CD4-positive, alpha-beta T cell treated with Interleukin-1 beta for 1 hour (primary cell): ENCODE measurements around the gene GFM2.
A peak's percentile ranks its signal among the peaks of the same experiment; 100 is the strongest.
"Not testable (repeated sequence)": the region's sequence is repeated elsewhere in the genome, so short reads cannot be mapped to it uniquely, and the experiment has no call there.

ENCODE experiments used
- DNase-seq, 2 donors: peaks; one replicate each; pipeline ENCODE4 v3.0.0-alpha.2; 2020 to 2022

The GFM2 gene

GRCh38 chr5:74766849-74767578 lies at the start of gene GFM2, which contains the start of gene NSA2:
TSS of gene GFM2 (minus strand) at chr5:74767117. CDS start at chr5:74763742, 3,375 bp downstream.
TSS of gene NSA2 (plus strand) at chr5:74767249. CDS start at chr5:74767361, 112 bp downstream.
- peak; percentile 90 to 94 for DNase-seq

GRCh38 chr5:74810915-74811314 lies 44.0 kb upstream of the GFM2 start:
- no peak for DNase-seq

GRCh38 chr5:74801941-74802340 lies 35.0 kb upstream of the GFM2 start:
- no peak for DNase-seq

- DNase-seq: no peak
Observed at GRCh38 chr5:74801197-74801596, 34.3 kb upstream of the GFM2 start.

GRCh38 chr5:74798977-74799911 lies 32.3 kb upstream of the GFM2 start:
- no peak for DNase-seq

GRCh38 chr5:74791669-74792068 lies 24.8 kb upstream of the GFM2 start:
- DNase-seq: not testable (repeated sequence)

- no peak for DNase-seq
Observed at GRCh38 chr5:74787424-74787823, 20.5 kb upstream of the GFM2 start.

- no peak for DNase-seq
Observed at GRCh38 chr5:74786851-74787250, 19.9 kb upstream of the GFM2 start.

GRCh38 chr5:74778609-74779008 lies 11.7 kb upstream of the GFM2 start:
- no peak for DNase-seq

- no peak for DNase-seq
Observed at GRCh38 chr5:74772359-74772758, 5.4 kb upstream of the GFM2 start.

- DNase-seq: no peak
Observed at GRCh38 chr5:74767579-74767913, 629 bp upstream of the GFM2 start.

GRCh38 chr5:74766418-74766848 lies 484 bp downstream of the GFM2 start:
- peak in 1 of 2 donors; percentile 45 for DNase-seq

GRCh38 chr5:74765929-74766328 lies 988 bp downstream of the GFM2 start:
- no peak for DNase-seq

- no peak for DNase-seq
Observed at GRCh38 chr5:74765201-74765600, 1.7 kb downstream of the GFM2 start.

GRCh38 chr5:74763504-74763903 lies 3.4 kb downstream of the GFM2 start:
- no peak for DNase-seq

- no peak for DNase-seq
Observed at GRCh38 chr5:74762599-74762998, 4.3 kb downstream of the GFM2 start.

GRCh38 chr5:74761241-74761640 lies 5.7 kb downstream of the GFM2 start:
- no peak for DNase-seq

GRCh38 chr5:74748742-74749141 lies 18.2 kb downstream of the GFM2 start:
- DNase-seq: not testable (repeated sequence)

- DNase-seq: no peak
Observed at GRCh38 chr5:74738406-74738805, 28.5 kb downstream of the GFM2 start.

- no peak for DNase-seq
Observed at GRCh38 chr5:74736759-74737158, 30.2 kb downstream of the GFM2 start.

GRCh38 chr5:74725331-74725730 lies 41.6 kb downstream of the GFM2 start:
- no peak for DNase-seq

- DNase-seq: no peak
Observed at GRCh38 chr5:74722271-74722670, 44.6 kb downstream of the GFM2 start.

- DNase-seq: no peak
Observed at GRCh38 chr5:74717596-74717995, 49.3 kb downstream of the GFM2 start.

GRCh38 chr5:74693191-74693590 lies 73.7 kb downstream of the GFM2 start:
- DNase-seq: no peak
